BJ (cell line): Measurements from ENCODE around the gene DPM3. TPM values are rescaled to one million over a fixed set of nuclear protein-coding genes. Genes with fewer than 3 reads are reported as not detected.

ENCODE experiments used
- CTCF ChIA-PET: fragments of 350-600 bp; formaldehyde crosslinking; extraction: SDS; loops from one replicate; lab custom pipeline; 2021; ENCODE audit warnings: antibody characterized with exemption, inconsistent platforms; lab: Yijun Ruan, JAX
- POLR2A ChIA-PET: fragments of 300-600 bp; sonication (Branson Sonifier 250); formaldehyde crosslinking; extraction: SDS; loops from one replicate; lab custom pipeline; 2021; ENCODE audit warnings: antibody characterized with exemption; lab: Charles Lee
- DNase-seq: peaks from one replicate; pipeline ENCODE4 v3.0.0-alpha.2; 2011; ENCODE audit warnings: low read depth
- H3K27me3 ChIP-seq: 2 replicates; pipeline ENCODE4 v1.6.0; 2011; ENCODE audit warnings: low read length; ENCODE audit not compliant: control insufficient read depth, insufficient read depth
- H3K36me3 ChIP-seq: 2 replicates; pipeline ENCODE4 v1.5.1; 2011; ENCODE audit warnings: low read length; ENCODE audit not compliant: control insufficient read depth, insufficient read depth
- H3K4me3 ChIP-seq: 2 replicates; pipeline ENCODE4 v1.5.1; 2011; ENCODE audit warnings: low read depth, mild to moderate bottlenecking, control low read depth, low read length
- CTCF ChIP-seq: IDR thresholded peaks from 2 replicates; pipeline ENCODE4 v1.5.1; 2011; ENCODE audit warnings: low read depth, mild to moderate bottlenecking, control low read depth, inconsistent platforms, low read length, moderate library complexity; ENCODE audit not compliant: insufficient read depth
- polyA plus RNA-seq: library from polyadenylated mRNA; depleted of rRNA; stranded (reverse); fragments of >200 nt; gene quantifications from 2 replicates; pipeline ENCODE4 v1.2.3, GENCODE V29; 2011

The DPM3 gene
- polyA plus RNA-seq, 1 experiment, result 34.1 TPM

GRCh38 chr1:155107309-155108264 is 32.7 kb downstream of the DPM3 start:
- no peak overlapping the region for H3K4me3 ChIP-seq
- no peak for TF ChIP-seq CTCF
- no peak for DNase-seq
- ChIA-PET CTCF (interaction anchor here (0.8 to 3.6 kb wide), 5 partner anchors 16 to 65 kb away, joined by 3 to 19 read pairs (median 7); partner anchors contain the start of gene KRTCAP2), POLR2A (no interaction called here)
- peaks cover 13% of the 10 kb centered on the region for H3K27me3 ChIP-seq
- no peaks in the 10 kb centered on the region for H3K36me3 ChIP-seq

- peaks cover 13% of the 10 kb centered on the region for H3K27me3 ChIP-seq
- POLR2A ChIA-PET, result no interaction called here
These were observed 33.5 kb downstream of the DPM3 start for GRCh38 chr1:155106862-155107261.

GRCh38 chr1:155105604-155106011 is 34.7 kb downstream of the DPM3 start:
- Histone ChIP-seq H3K36me3 (no peaks in the 10 kb centered on the region), H3K4me3 (no peak overlapping the region), H3K27me3 (peaks cover 9% of the 10 kb centered on the region)
- ChIA-PET CTCF (interaction anchor here (1.2 to 3.6 kb wide), 2 partner anchors 14 to 67 kb away, joined by 3 to 19 read pairs; partner anchors contain the start of gene KRTCAP2), POLR2A (no interaction called here)
- TF ChIP-seq CTCF, result no peak
- DNase-seq, result no peak

More at GRCh38 chr1:155106862-155107261, 33.5 kb downstream of the DPM3 start:
- no peak for TF ChIP-seq CTCF
- CTCF ChIA-PET, result interaction anchor here (0.6 to 3.6 kb wide), 5 partner anchors 15 to 68 kb away, joined by 3 to 19 read pairs (median 3); partner anchors contain the start of gene KRTCAP2
- no peak for DNase-seq
- no peaks in the 10 kb centered on the region for H3K36me3 ChIP-seq
- no peak overlapping the region for H3K4me3 ChIP-seq

GRCh38 chr1:155104605-155105534 is 35.5 kb downstream of the DPM3 start:
- H3K27me3 ChIP-seq, result peaks cover 9% of the 10 kb centered on the region
- ChIA-PET CTCF (interaction anchor here (1.0 to 3.6 kb wide), 3 partner anchors 13 to 68 kb away, joined by 3 to 19 read pairs (median 4); partner anchors contain the start of gene KRTCAP2), POLR2A (no interaction called here)
- no peak for TF ChIP-seq CTCF
- H3K36me3 ChIP-seq, result no peaks in the 10 kb centered on the region
- DNase-seq, result no peak
- H3K4me3 ChIP-seq, result no peak overlapping the region
